GM12864 (cell line): Measurements from ENCODE around the gene ABCC4.

Experiments
- DNase-seq: peaks from one replicate; pipeline ENCODE4 v3.0.0-alpha.2; 2011; ENCODE audit warnings: low read depth
- H3K4me3 ChIP-seq: 2 replicates; pipeline ENCODE4 v1.5.1; 2011; ENCODE audit warnings: mild to moderate bottlenecking, low read depth, low read length, control low read depth
- CTCF ChIP-seq: IDR thresholded peaks from 2 replicates; pipeline ENCODE4 v1.5.1; 2011; ENCODE audit warnings: low read depth, mild to moderate bottlenecking, moderate library complexity, low read length, control low read depth, inconsistent platforms; ENCODE audit errors: missing control alignments

The ABCC4 gene

GRCh38 chr13:95319551-95320274, 18.5 kb upstream of the ABCC4 start:
- no peak overlapping the region for H3K4me3 ChIP-seq
- no peak for DNase-seq
- TF ChIP-seq CTCF: no peak

- H3K4me3 ChIP-seq: no peak overlapping the region
- no peak for TF ChIP-seq CTCF
- DNase-seq: no peak
Observed at GRCh38 chr13:95317039-95317989, 16.1 kb upstream of the ABCC4 start.

- DNase-seq: no peak
- no peak overlapping the region for H3K4me3 ChIP-seq
- TF ChIP-seq CTCF: no peak
Observed at GRCh38 chr13:95315752-95316151, 14.5 kb upstream of the ABCC4 start.

- no peak for TF ChIP-seq CTCF
- no peak for DNase-seq
- H3K4me3 ChIP-seq: no peak overlapping the region
Observed at GRCh38 chr13:95307507-95307906, 6.3 kb upstream of the ABCC4 start.

GRCh38 chr13:95304453-95304852, 3.2 kb upstream of the ABCC4 start:
- TF ChIP-seq CTCF: no peak
- DNase-seq: no peak
- no peak overlapping the region for H3K4me3 ChIP-seq

GRCh38 chr13:95301968-95302393, 730 bp upstream of the ABCC4 start:
- no peak for TF ChIP-seq CTCF
- H3K4me3 ChIP-seq: peak overlapping the region; percentile 65
- no peak for DNase-seq
